IMR-90 (cell line): ENCODE data around the gene ME3.

Experiments used
- BHLHE40 ChIP-seq: fragments of 150-350 bp; IDR thresholded peaks from 2 replicates; pipeline ENCODE4 v1.6.1; 2016; ENCODE audit warnings: mild to moderate bottlenecking, low read depth, low read length
- CEBPB ChIP-seq: IDR thresholded peaks from 2 replicates; pipeline ENCODE4 v1.6.1; 2012; ENCODE audit warnings: low read depth, low read length, improper control_type of control experiment
- CHD1 ChIP-seq: IDR thresholded peaks from 2 replicates; pipeline ENCODE4 v1.6.1; 2012; ENCODE audit warnings: low read depth, low read length, improper control_type of control experiment
- FOS ChIP-seq: fragments of 150-350 bp; IDR thresholded peaks from 2 replicates; pipeline ENCODE4 v1.6.1; 2016; ENCODE audit warnings: low read depth, low read length
- MAFK ChIP-seq: IDR thresholded peaks from 2 replicates; pipeline ENCODE4 v1.6.1; 2012; ENCODE audit warnings: low read depth, low read length, improper control_type of control experiment
- MXI1 ChIP-seq: IDR thresholded peaks from 2 replicates; pipeline ENCODE4 v1.6.1; 2012; ENCODE audit warnings: low read depth, mild to moderate bottlenecking, low read length, moderate library complexity, borderline replicate concordance
- NFE2L2 ChIP-seq: fragments of 150-350 bp; IDR thresholded peaks from 2 replicates; pipeline ENCODE4 v1.6.1; 2016; ENCODE audit warnings: low read depth, mild to moderate bottlenecking, low read length
- POLR2A ChIP-seq: IDR thresholded peaks from 2 replicates; pipeline ENCODE4 v1.6.1; 2012; ENCODE audit warnings: mild to moderate bottlenecking, low read depth, low read length
- RAD21 ChIP-seq: IDR thresholded peaks from 2 replicates; pipeline ENCODE4 v1.6.1; 2012; ENCODE audit warnings: low read length, improper control_type of control experiment
- RCOR1 ChIP-seq: IDR thresholded peaks from 2 replicates; pipeline ENCODE4 v1.6.1; 2012; ENCODE audit warnings: mild to moderate bottlenecking, low read length, improper control_type of control experiment; ENCODE audit not compliant: insufficient replicate concordance
- RFX5 ChIP-seq: IDR thresholded peaks from 2 replicates; pipeline ENCODE4 v1.8.0; 2012; ENCODE audit warnings: low read depth, mild to moderate bottlenecking, low read length, moderate library complexity
- SMC3 ChIP-seq: fragments of 150-350 bp; IDR thresholded peaks from 2 replicates; pipeline ENCODE4 v1.6.1; 2016; ENCODE audit warnings: low read depth, mild to moderate bottlenecking, antibody characterized with exemption, low read length, moderate library complexity
- TF ChIP-seq, protein P1 (sequence below): conservative IDR thresholded peaks from 2 replicates; pipeline ENCODE4 v1.5.1; 2012; ENCODE audit warnings: mild to moderate bottlenecking, low read depth, low read length, improper control_type of control experiment
- TF ChIP-seq, protein P2 (sequence below): fragments of 150-350 bp; IDR thresholded peaks from 2 replicates; pipeline ENCODE4 v1.6.1; 2017; ENCODE audit warnings: mild to moderate bottlenecking, antibody characterized with exemption, low read length, low read depth

DNA sequence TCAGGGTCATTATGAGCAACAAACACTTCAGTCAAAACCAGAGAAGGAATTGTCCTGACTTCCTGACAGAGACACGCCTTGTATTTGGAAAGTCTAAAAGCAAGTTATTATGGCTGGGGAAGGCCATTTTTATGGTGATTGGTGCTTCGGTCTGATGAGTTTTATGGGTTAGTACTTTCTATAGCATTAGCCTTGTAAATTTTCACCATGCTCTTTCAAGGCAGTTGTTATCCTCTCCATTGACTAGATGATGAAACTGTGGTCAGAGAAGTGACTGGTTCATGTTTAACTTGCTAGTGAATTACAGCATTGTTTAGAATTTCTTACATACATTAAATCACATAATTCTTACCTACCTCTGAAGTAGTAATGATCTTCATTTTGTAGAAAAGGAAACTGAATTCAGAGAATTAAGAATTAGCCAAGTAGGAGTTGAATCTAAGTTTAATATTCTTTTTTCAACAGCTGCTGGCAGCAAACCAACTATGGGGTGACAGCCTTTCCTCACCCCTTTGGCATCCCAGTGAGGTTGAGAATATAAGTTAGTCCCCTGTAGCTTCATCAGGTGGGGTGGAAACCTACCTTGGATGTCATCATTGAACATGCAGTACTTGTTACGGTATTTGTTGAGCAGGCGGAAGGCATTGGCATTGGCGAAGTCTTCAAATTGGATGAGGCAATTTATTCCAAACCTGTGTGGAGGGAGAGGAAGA is 207.8 kb downstream of the ME3 start:
- TF ChIP-seq POLR2A (no peak), CEBPB (no peak), MXI1 (no peak), RAD21 (no peak), RCOR1 (no peak), SMC3 (no peak), MAFK (no peak), BHLHE40 (no peak), RFX5 (no peak), NFE2L2 (no peak), CHD1 (no peak), FOS (no peak)
- TF ChIP-seq, protein P1, sequence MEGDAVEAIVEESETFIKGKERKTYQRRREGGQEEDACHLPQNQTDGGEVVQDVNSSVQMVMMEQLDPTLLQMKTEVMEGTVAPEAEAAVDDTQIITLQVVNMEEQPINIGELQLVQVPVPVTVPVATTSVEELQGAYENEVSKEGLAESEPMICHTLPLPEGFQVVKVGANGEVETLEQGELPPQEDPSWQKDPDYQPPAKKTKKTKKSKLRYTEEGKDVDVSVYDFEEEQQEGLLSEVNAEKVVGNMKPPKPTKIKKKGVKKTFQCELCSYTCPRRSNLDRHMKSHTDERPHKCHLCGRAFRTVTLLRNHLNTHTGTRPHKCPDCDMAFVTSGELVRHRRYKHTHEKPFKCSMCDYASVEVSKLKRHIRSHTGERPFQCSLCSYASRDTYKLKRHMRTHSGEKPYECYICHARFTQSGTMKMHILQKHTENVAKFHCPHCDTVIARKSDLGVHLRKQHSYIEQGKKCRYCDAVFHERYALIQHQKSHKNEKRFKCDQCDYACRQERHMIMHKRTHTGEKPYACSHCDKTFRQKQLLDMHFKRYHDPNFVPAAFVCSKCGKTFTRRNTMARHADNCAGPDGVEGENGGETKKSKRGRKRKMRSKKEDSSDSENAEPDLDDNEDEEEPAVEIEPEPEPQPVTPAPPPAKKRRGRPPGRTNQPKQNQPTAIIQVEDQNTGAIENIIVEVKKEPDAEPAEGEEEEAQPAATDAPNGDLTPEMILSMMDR, result no peak
- TF ChIP-seq, protein P2, sequence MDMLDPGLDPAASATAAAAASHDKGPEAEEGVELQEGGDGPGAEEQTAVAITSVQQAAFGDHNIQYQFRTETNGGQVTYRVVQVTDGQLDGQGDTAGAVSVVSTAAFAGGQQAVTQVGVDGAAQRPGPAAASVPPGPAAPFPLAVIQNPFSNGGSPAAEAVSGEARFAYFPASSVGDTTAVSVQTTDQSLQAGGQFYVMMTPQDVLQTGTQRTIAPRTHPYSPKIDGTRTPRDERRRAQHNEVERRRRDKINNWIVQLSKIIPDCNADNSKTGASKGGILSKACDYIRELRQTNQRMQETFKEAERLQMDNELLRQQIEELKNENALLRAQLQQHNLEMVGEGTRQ, result no peak
